H1 (cell line): Measurements from ENCODE around the gene SWI5. TPM values are rescaled to one million over a fixed set of nuclear protein-coding genes. Genes with fewer than 3 reads are reported as not detected.
A peak's percentile ranks its signal among the peaks of the same experiment; 100 is the strongest.

Experiments
- CTCF ChIA-PET: fragments of 300-600 bp; sonication (Branson Sonifier 250); formaldehyde crosslinking; loops from one replicate; lab custom pipeline; 2021; ENCODE audit not compliant: partially characterized antibody; lab: Charles Lee
- POLR2A ChIA-PET: fragments of 300-600 bp; sonication (Branson Sonifier 250); formaldehyde crosslinking; loops from one replicate; lab custom pipeline; 2021; ENCODE audit warnings: inconsistent platforms; ENCODE audit not compliant: partially characterized antibody; lab: Charles Lee
- DNase-seq, 2 experiments: peaks; one replicate each; pipeline versions ENCODE4 v3.0.0 to v3.0.0-alpha.2; 2010 to 2022; ENCODE audit warnings: low spot score in 2 of 2, low read depth in 1 of 2, mixed read lengths in 1 of 2
- FAIRE-seq: peaks from 2 replicates; lab custom pipeline; 2011; peaks lifted over from hg19 to GRCh38; lab: Jason Lieb, UNC
- H2AFZ ChIP-seq: 2 replicates; pipeline ENCODE4 v1.8.1; 2012; ENCODE audit warnings: low read length, inconsistent platforms
- H2AK5ac ChIP-seq: 2 replicates; pipeline ENCODE4 v1.6.1; 2013; ENCODE audit warnings: low read depth, low read length
- H2BK120ac ChIP-seq: replicated peaks from 2 replicates; pipeline ENCODE3; 2013; ENCODE audit warnings: low read depth, low read length, inconsistent platforms
- H2BK12ac ChIP-seq: 2 replicates; pipeline ENCODE4 v1.6.1; 2013; ENCODE audit warnings: low read depth, low read length
- H2BK15ac ChIP-seq: 2 replicates; pipeline ENCODE4 v1.6.1; 2013; ENCODE audit warnings: low read length
- H2BK20ac ChIP-seq: 2 replicates; pipeline ENCODE4 v1.6.1; 2013; ENCODE audit warnings: low read length
- H2BK5ac ChIP-seq: 2 replicates; pipeline ENCODE4 v1.6.1; 2013; ENCODE audit warnings: low read depth, low read length
- H3K14ac ChIP-seq: 2 replicates; pipeline ENCODE4 v1.6.1; 2013; ENCODE audit warnings: inconsistent platforms; ENCODE audit not compliant: insufficient read length
- H3K18ac ChIP-seq: 2 replicates; pipeline ENCODE4 v1.6.1; 2013; ENCODE audit warnings: low read length; ENCODE audit errors: extremely low read depth
- H3K23ac ChIP-seq: 2 replicates; pipeline ENCODE4 v1.6.1; 2013; ENCODE audit warnings: inconsistent platforms; ENCODE audit not compliant: insufficient read length
- H3K23me2 ChIP-seq: 2 replicates; pipeline ENCODE4 v1.6.1; 2013; ENCODE audit warnings: low read depth, low read length
- H3K27ac ChIP-seq: 2 replicates; pipeline ENCODE4 v1.6.1; 2011; ENCODE audit warnings: low read depth, low read length, inconsistent platforms
- H3K27me3 ChIP-seq, 4 experiments: replicated peaks in 1 of 4; 1 replicate in 1 of 4; 2 replicates in 3 of 4; pipeline versions ENCODE4 v1.6.1 to v1.8.1; 2011 to 2013; ENCODE audit warnings: low read length in 3 of 4, mild to moderate bottlenecking in 3 of 4, inconsistent platforms in 2 of 4, mixed read lengths in 2 of 4, moderate library complexity in 1 of 4; ENCODE audit not compliant: control insufficient read depth in 3 of 4, insufficient read depth in 3 of 4; ENCODE audit errors: extremely low read depth in 1 of 4
- H3K36me3 ChIP-seq, 4 experiments: 2 replicates each; pipeline versions ENCODE4 v1.6.1 to v1.8.1; 2011 to 2013; ENCODE audit warnings: mild to moderate bottlenecking in 4 of 4, low read length in 3 of 4, moderate library complexity in 2 of 4, control low read depth in 1 of 4, inconsistent platforms in 1 of 4; ENCODE audit not compliant: insufficient read depth in 4 of 4, control insufficient read depth in 2 of 4
- H3K4ac ChIP-seq: replicated peaks from 2 replicates; pipeline ENCODE3; 2013; ENCODE audit warnings: low read length, low read depth, mixed read lengths, inconsistent platforms; ENCODE audit not compliant: insufficient read length
- H3K4me1 ChIP-seq, 4 experiments: replicated peaks in 1 of 4; 1 replicate in 1 of 4; 2 replicates in 3 of 4; pipeline versions ENCODE4 v1.6.1 to v1.8.1; 2011 to 2013; ENCODE audit warnings: low read length in 3 of 4, inconsistent platforms in 2 of 4, mixed read lengths in 1 of 4; ENCODE audit not compliant: insufficient read depth in 4 of 4, control insufficient read depth in 3 of 4
- H3K4me2 ChIP-seq, 2 experiments: 2 replicates each; pipeline versions ENCODE4 v1.6.1 to v1.8.1; 2011 to 2013; ENCODE audit warnings: low read depth in 2 of 2, low read length in 2 of 2, control low read depth in 1 of 2, inconsistent platforms in 1 of 2, mild to moderate bottlenecking in 1 of 2; ENCODE audit not compliant: insufficient read depth in 1 of 2
- H3K4me3 ChIP-seq, 4 experiments: fragments of 200-600, 300-600 bp in 1 of 4; sonication (generic), shearing (Covaris generic), sonication (Bioruptor Twin) in 1 of 4; 2 replicates each; pipeline versions ENCODE4 v1.5.1 to v1.8.1; 2011 to 2016; ENCODE audit warnings: low read length in 4 of 4, low read depth in 3 of 4, control low read depth in 2 of 4, inconsistent platforms in 2 of 4, mild to moderate bottlenecking in 2 of 4, mixed read lengths in 1 of 4, moderate library complexity in 1 of 4; ENCODE audit not compliant: insufficient read depth in 2 of 4; ENCODE audit errors: extremely low read depth in 1 of 4
- H3K56ac ChIP-seq: replicated peaks from 2 replicates; pipeline ENCODE3; 2013; ENCODE audit warnings: low read depth, mild to moderate bottlenecking, mixed read lengths, low read length, inconsistent platforms; ENCODE audit not compliant: insufficient read length
- H3K79me1 ChIP-seq: 2 replicates; pipeline ENCODE4 v1.6.1; 2013; ENCODE audit warnings: low read depth, low read length, control low read depth
- H3K79me2 ChIP-seq, 2 experiments: 2 replicates each; pipeline versions ENCODE4 v1.6.1 to v1.8.1; 2012 to 2013; ENCODE audit warnings: low read length in 2 of 2, mild to moderate bottlenecking in 2 of 2, inconsistent platforms in 1 of 2; ENCODE audit not compliant: insufficient read depth in 2 of 2, control insufficient read depth in 1 of 2
- H3K9ac ChIP-seq, 4 experiments: replicated peaks in 1 of 4; 1 replicate in 1 of 4; 2 replicates in 3 of 4; pipeline versions ENCODE4 v1.6.1 to v1.8.1; 2011 to 2013; ENCODE audit warnings: low read depth in 3 of 4, low read length in 3 of 4, control low read depth in 2 of 4, mild to moderate bottlenecking in 2 of 4, moderate library complexity in 2 of 4, inconsistent platforms in 1 of 4; ENCODE audit errors: extremely low read depth in 1 of 4
- H3K9me3 ChIP-seq, 2 experiments: 2 replicates each; pipeline versions ENCODE4 v1.6.1 to v1.8.1; 2012 to 2013; ENCODE audit warnings: mild to moderate bottlenecking in 2 of 2, moderate library complexity in 2 of 2, control low read depth in 1 of 2, inconsistent platforms in 1 of 2, low read depth in 1 of 2, low read length in 1 of 2, mixed read lengths in 1 of 2; ENCODE audit not compliant: insufficient read depth in 2 of 2
- H4K20me1 ChIP-seq, 2 experiments: replicated peaks in 1 of 2; 2 replicates each; pipeline versions ENCODE3 to v1.8.1; 2011 to 2013; ENCODE audit warnings: inconsistent platforms in 2 of 2, low read length in 2 of 2, mild to moderate bottlenecking in 1 of 2; ENCODE audit not compliant: insufficient read depth in 2 of 2, control insufficient read depth in 1 of 2
- H4K5ac ChIP-seq: 2 replicates; pipeline ENCODE4 v1.6.1; 2013; ENCODE audit warnings: low read length, low read depth, mixed read lengths, inconsistent platforms; ENCODE audit not compliant: insufficient read length
- H4K8ac ChIP-seq: 2 replicates; pipeline ENCODE4 v1.8.0; 2013; ENCODE audit warnings: mild to moderate bottlenecking, moderate library complexity, low read length, inconsistent platforms; ENCODE audit not compliant: insufficient read depth; ENCODE audit errors: extremely low read depth
- H4K91ac ChIP-seq: replicated peaks from 2 replicates; pipeline ENCODE3; 2013; ENCODE audit warnings: low read length, mixed read lengths, inconsistent platforms; ENCODE audit not compliant: insufficient read length
- CEBPB ChIP-seq: IDR thresholded peaks from 2 replicates; pipeline ENCODE4 v1.6.1; 2012; ENCODE audit warnings: low read depth, low read length
- PHF8 ChIP-seq: fragments of 200-600 bp; sonication (generic); conservative IDR thresholded peaks from 2 replicates; pipeline ENCODE4 v1.7.1; 2012; ENCODE audit warnings: low read depth, mild to moderate bottlenecking, inconsistent platforms, low read length, moderate library complexity
- RAD21 ChIP-seq, 2 experiments: IDR thresholded peaks in 1 of 2; conservative IDR thresholded peaks in 1 of 2; 2 replicates each; pipeline ENCODE4 v1.6.1; 2011; ENCODE audit warnings: low read depth in 2 of 2, low read length in 2 of 2, improper control_type of control experiment in 1 of 2, inconsistent platforms in 1 of 2, mild to moderate bottlenecking in 1 of 2, moderate library complexity in 1 of 2
- RBBP5 ChIP-seq: IDR thresholded peaks from 2 replicates; pipeline ENCODE4 v1.7.1; 2012; ENCODE audit warnings: low read depth, mild to moderate bottlenecking, inconsistent platforms, low read length, moderate library complexity, borderline replicate concordance
- SAP30 ChIP-seq: fragments of 300-600 bp; sonication (generic); IDR thresholded peaks from 2 replicates; pipeline ENCODE4 v1.7.1; 2012; ENCODE audit warnings: low read length, moderate library complexity, mild to moderate bottlenecking, inconsistent platforms; ENCODE audit not compliant: insufficient read depth, insufficient replicate concordance
- SIX5 ChIP-seq: IDR thresholded peaks from 2 replicates; pipeline ENCODE4 v1.6.1; 2011; ENCODE audit warnings: mild to moderate bottlenecking, low read depth, low read length
- SP2 ChIP-seq: IDR thresholded peaks from 2 replicates; pipeline ENCODE4 v1.6.1; 2012; ENCODE audit warnings: mild to moderate bottlenecking, low read length, inconsistent platforms
- SRF ChIP-seq: IDR thresholded peaks from 2 replicates; pipeline ENCODE4 v1.6.1; 2011; ENCODE audit warnings: mild to moderate bottlenecking, low read depth, low read length, moderate library complexity
- TAF1 ChIP-seq: IDR thresholded peaks from 2 replicates; pipeline ENCODE4 v1.6.1; 2011; ENCODE audit warnings: mild to moderate bottlenecking, low read depth, low read length
- TCF12 ChIP-seq: IDR thresholded peaks from 2 replicates; pipeline ENCODE4 v1.6.1; 2011; ENCODE audit warnings: low read depth, mild to moderate bottlenecking, low read length
- WGBS, 2 experiments: shearing (Covaris generic) in 1 of 2; methylation state at CpG; one replicate each; pipeline versions ENCODE4 v1.1.6 to v1.1.7; 2013 to 2015; ENCODE audit warnings: low lambda C conversion rate in 2 of 2, mixed read lengths in 2 of 2, inconsistent platforms in 1 of 2, low coverage in 1 of 2, missing lambda C conversion rate in 1 of 2; ENCODE audit not compliant: insufficient replicate concordance in 2 of 2, insufficient coverage in 1 of 2, insufficient read length in 1 of 2; ENCODE audit errors: extremely low coverage in 1 of 2, missing lambda C conversion rate in 1 of 2; 5-methylcytosine and 5-hydroxymethylcytosine counted together
- polyA plus RNA-seq, 7 experiments: library from polyadenylated mRNA; depleted of rRNA in 3 of 7; stranded (reverse) in 5 of 7; unstranded in 2 of 7; fragments of >200 nt in 5 of 7; fragments of 200-250 nt in 2 of 7; gene quantifications; 1 replicate in 5 of 7; 2 replicates in 1 of 7; 4 replicates in 1 of 7; pipeline versions ENCODE4 v1.2.1 to v1.2.3, GENCODE V29; 2011 to 2013; ENCODE audit warnings: missing spikeins in 2 of 7, mixed read lengths in 2 of 7
- total RNA-seq: library from RNA; stranded (reverse); fragmentation: NEBNext Ultra II Directional; extraction: Animal tissue kit (Norgen Biotek cat#: 25700); gene quantifications from 2 replicates; pipeline ENCODE4 v1.2.1, GENCODE V29; 2021

The SWI5 gene
- total and polyA plus RNA-seq, 2 of the 8 experiments (the other 6 are each of a cell fraction or from before 2014, with no cell fraction given): 29.0 to 59.5 TPM

DNA sequence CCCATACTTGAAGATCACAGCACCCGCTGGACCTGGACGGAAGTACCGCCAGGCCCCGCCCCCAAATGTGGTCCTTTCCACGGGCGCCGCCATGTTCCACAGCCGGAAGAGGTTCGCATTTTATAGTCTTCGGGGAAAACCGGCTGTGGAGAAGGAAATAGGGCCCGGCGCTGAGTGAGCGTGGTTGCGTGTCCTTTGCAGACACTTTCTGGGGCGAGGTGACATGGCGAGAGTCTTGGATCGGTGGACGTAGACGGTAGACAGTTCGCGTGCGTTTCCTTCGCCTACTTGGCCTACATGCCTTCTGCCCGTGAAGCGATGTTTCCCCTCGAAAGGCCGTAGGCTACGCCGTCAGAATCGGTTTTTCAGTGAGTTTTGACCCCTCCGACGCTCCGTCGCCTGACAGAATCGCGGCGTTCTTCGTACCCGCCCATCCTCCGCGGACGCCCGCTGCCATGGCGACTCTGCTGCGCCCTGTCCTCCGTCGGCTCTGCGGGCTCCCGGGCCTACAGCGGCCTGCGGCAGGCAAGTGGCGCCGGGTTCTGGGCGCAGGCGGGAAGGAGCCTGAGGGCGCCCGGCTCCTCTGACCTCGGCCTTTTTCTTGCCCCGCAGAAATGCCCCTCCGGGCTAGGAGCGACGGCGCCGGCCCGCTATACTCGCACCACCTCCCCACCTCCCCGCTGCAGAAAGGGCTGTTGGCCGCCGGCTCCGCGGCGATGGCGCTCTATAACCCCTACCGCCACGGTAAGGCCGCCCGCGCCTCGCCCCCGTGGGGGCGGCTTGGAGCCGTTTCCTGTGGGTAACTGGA, 46.5 kb downstream of the SWI5 start, which contains the start of the genes COQ4 and TRUB2:
TSS of gene COQ4 (plus strand) at position 436 of the 808 bp plus-strand sequence. CDS start at position 456, 20 bp downstream.
TSS of gene TRUB2 (minus strand) at position 44 of the 808 bp plus-strand sequence. CDS start at position 5, 39 bp downstream.
- H3K79me2 ChIP-seq: peaks cover 0 to 25% of the 10 kb centered on the region in 2 experiments; a peak in 2 of 4 replicates
- H3K9ac ChIP-seq: peak within 1 kb of the TSS; percentile 67 to 96 (median 94)
- peak within 1 kb of the TSS; percentile 100 for H4K91ac ChIP-seq
- peak within 1 kb of the TSS; percentile 98; the same call in 1 of the 2 replicates for H2BK15ac ChIP-seq
- FAIRE-seq (no peak), DNase-seq (peak; percentile 57 to 94)
- peak within 1 kb of the TSS; percentile 98; the same call in 1 of the 2 replicates for H4K8ac ChIP-seq
- peaks cover 7% of the 10 kb centered on the region for H3K23me2 ChIP-seq
- H2AFZ ChIP-seq: peak within 1 kb of the TSS; percentile 100
- H4K20me1 ChIP-seq: peaks cover 1 to 3% of the 10 kb centered on the region in 2 experiments
- H3K18ac ChIP-seq: peak within 1 kb of the TSS; percentile 100
- peaks cover 4% of the 10 kb centered on the region; the same call in 1 of the 2 replicates for H3K79me1 ChIP-seq
- H2BK120ac ChIP-seq: peak within 1 kb of the TSS; percentile 98
- no peaks in the 10 kb centered on the region; a peak in 3 of 7 replicates for H3K4me1 ChIP-seq
- peak within 1 kb of the TSS; percentile 63 to 96 for H3K4me2 ChIP-seq
- H3K4ac ChIP-seq: peak within 1 kb of the TSS; percentile 98
- peak within 1 kb of the TSS; percentile 100 for H2BK5ac ChIP-seq
- H2AK5ac ChIP-seq: no peak within 1 kb of the TSS
- no peaks in the 10 kb centered on the region for H3K9me3 ChIP-seq
- CTCF ChIA-PET: interaction anchor here (0.9 to 1.8 kb wide), 2 partner anchors 40 to 67 kb away, joined by 4 to 5 read pairs; no protein-coding TSS in a partner anchor
- peak within 1 kb of the TSS; percentile 92; the same call in 1 of the 2 replicates for H2BK20ac ChIP-seq
- peak within 1 kb of the TSS; percentile 96 for H3K56ac ChIP-seq
- peak within 1 kb of the TSS; percentile 100 for H4K5ac ChIP-seq
- H2BK12ac ChIP-seq: peak within 1 kb of the TSS; percentile 96; the same call in 1 of the 2 replicates
- H3K36me3 ChIP-seq: peaks cover 0 to 9% (median 1%) of the 10 kb centered on the region in 4 experiments; a peak in 3 of 8 replicates
- no peak within 1 kb of the TSS for H3K14ac ChIP-seq
- H3K27ac ChIP-seq: peak within 1 kb of the TSS; percentile 90
- peak within 1 kb of the TSS; percentile 86 to 100 (median 92) for H3K4me3 ChIP-seq
- no peaks in the 10 kb centered on the region for H3K27me3 ChIP-seq
- peak within 1 kb of the TSS; percentile 52 for H3K23ac ChIP-seq
- POLR2A ChIA-PET: interaction anchor here (0.6 to 3.3 kb wide), 6 partner anchors 11 to 230 kb away, joined by 3 to 11 read pairs (median 4); partner anchors contain the start of genes BBLN and SPTAN1
- 2% methylated on average over 78 of the region's 83 CpGs; no CpG with 5 or more reads in 1 of the 2 experiments for WGBS, 2 experiments
- no peak for TF ChIP-seq SP2
- TF ChIP-seq CEBPB: no peak
- TF ChIP-seq SAP30: peak; percentile 84
- TF ChIP-seq PHF8: peak; percentile 74
- TF ChIP-seq TCF12: 0 out of 2 replicates have a peak, but pooled peaks have one; percentile 13
- peak; percentile 95 for TF ChIP-seq RBBP5
- peak; percentile 37; the same call in 1 of the 2 replicates for TF ChIP-seq SRF
- TF ChIP-seq SIX5: peak; percentile 34; the same call in 1 of the 2 replicates
- TF ChIP-seq RAD21 (IDR thresholded peaks at IDR 0.05 in 1 of 2, conservative IDR thresholded peaks at IDR 0.05 in 1 of 2; ENCODE audit: low read depth in 2 of 2, low read length in 2 of 2): no peak
- TF ChIP-seq TAF1: peak; percentile 87
